Measurements from ENCODE around the gene SPDYC.
A peak's percentile ranks its signal among the peaks of the same experiment; 100 is the strongest.
"Not testable (repeated sequence)": the region's sequence is repeated elsewhere in the genome, so short reads cannot be mapped to it uniquely, and the experiment has no call there.

The SPDYC gene

GRCh38 chr11:65133724-65134123 lies 36.3 kb upstream of the SPDYC start:
- FAIRE-seq (no peak), DNase-seq (ENCODE audit: insufficient read length, low spot score) (no peak)

- peak; percentile 91 for DNase-seq (ENCODE audit: insufficient read length, low spot score)
- peak; percentile 33 for FAIRE-seq
These were observed 35.6 kb upstream of the SPDYC start, which contains the start of gene SYVN1 for GRCh38 chr11:65134240-65134951. Gene SYVN1 (minus strand): TSS chr11:65134519. CDS start chr11:65133601, 918 bp downstream.

- peak; percentile 97 for DNase-seq (ENCODE audit: insufficient read length, low spot score)
- peak; percentile 83 for FAIRE-seq
These were observed 34.9 kb upstream of the SPDYC start for GRCh38 chr11:65134952-65135632.

- FAIRE-seq (no peak), DNase-seq (ENCODE audit: insufficient read length, low spot score) (no peak)
These were observed 34.3 kb upstream of the SPDYC start for GRCh38 chr11:65135633-65136145.

- no peak for DNase-seq (ENCODE audit: insufficient read length, low spot score)
- FAIRE-seq, result no peak
These were observed 33.4 kb upstream of the SPDYC start for GRCh38 chr11:65136515-65137096.

- no peak for FAIRE-seq
- no peak for DNase-seq (ENCODE audit: insufficient read length, low spot score)
These were observed 28.0 kb upstream of the SPDYC start for GRCh38 chr11:65141896-65142494.

GRCh38 chr11:65147352-65148075 lies 22.5 kb upstream of the SPDYC start:
- FAIRE-seq (no peak), DNase-seq (ENCODE audit: insufficient read length, low spot score) (no peak)

GRCh38 chr11:65148657-65149056 lies 21.4 kb upstream of the SPDYC start:
- FAIRE-seq, result no peak
- DNase-seq (ENCODE audit: insufficient read length, low spot score), result no peak

- not testable (repeated sequence) for FAIRE-seq; DNase-seq (ENCODE audit: insufficient read length, low spot score)
These were observed 19.9 kb upstream of the SPDYC start for GRCh38 chr11:65150131-65150508.

GRCh38 chr11:65150509-65151299 lies 19.3 kb upstream of the SPDYC start:
- DNase-seq (ENCODE audit: insufficient read length, low spot score) (peak; percentile 77), FAIRE-seq (no peak)

- DNase-seq (ENCODE audit: insufficient read length, low spot score) (no peak), FAIRE-seq (no peak)
These were observed 18.6 kb upstream of the SPDYC start for GRCh38 chr11:65151331-65151899.

- no peak for DNase-seq (ENCODE audit: insufficient read length, low spot score)
- FAIRE-seq, result no peak
These were observed 17.9 kb upstream of the SPDYC start for GRCh38 chr11:65152122-65152521.

GRCh38 chr11:65156256-65156655 lies 13.8 kb upstream of the SPDYC start:
- DNase-seq (ENCODE audit: insufficient read length, low spot score), result no peak
- no peak for FAIRE-seq

GRCh38 chr11:65156926-65157325 lies 13.1 kb upstream of the SPDYC start:
- FAIRE-seq (no peak), DNase-seq (ENCODE audit: insufficient read length, low spot score) (no peak)

- FAIRE-seq (no peak), DNase-seq (ENCODE audit: insufficient read length, low spot score) (no peak)
These were observed 12.7 kb upstream of the SPDYC start for GRCh38 chr11:65157336-65157735.

GRCh38 chr11:65159012-65159411 lies 11.0 kb upstream of the SPDYC start:
- DNase-seq (ENCODE audit: insufficient read length, low spot score), result no peak
- FAIRE-seq, result no peak

GRCh38 chr11:65160643-65161042 lies 9.4 kb upstream of the SPDYC start:
- DNase-seq (ENCODE audit: insufficient read length, low spot score) (no peak), FAIRE-seq (no peak)

GRCh38 chr11:65163684-65164083 lies 6.3 kb upstream of the SPDYC start:
- no peak for DNase-seq (ENCODE audit: insufficient read length, low spot score)
- FAIRE-seq, result no peak
